ENCODE results near the gene ILF2. TPM values are rescaled to one million over a fixed set of nuclear protein-coding genes. Genes with fewer than 3 reads are reported as not detected.

The ILF2 gene
- total and polyA plus RNA-seq, 2 of the 13 experiments (the other 11 are each of a cell fraction or from before 2014, with no cell fraction given) = 292 to 366 TPM

DNA sequence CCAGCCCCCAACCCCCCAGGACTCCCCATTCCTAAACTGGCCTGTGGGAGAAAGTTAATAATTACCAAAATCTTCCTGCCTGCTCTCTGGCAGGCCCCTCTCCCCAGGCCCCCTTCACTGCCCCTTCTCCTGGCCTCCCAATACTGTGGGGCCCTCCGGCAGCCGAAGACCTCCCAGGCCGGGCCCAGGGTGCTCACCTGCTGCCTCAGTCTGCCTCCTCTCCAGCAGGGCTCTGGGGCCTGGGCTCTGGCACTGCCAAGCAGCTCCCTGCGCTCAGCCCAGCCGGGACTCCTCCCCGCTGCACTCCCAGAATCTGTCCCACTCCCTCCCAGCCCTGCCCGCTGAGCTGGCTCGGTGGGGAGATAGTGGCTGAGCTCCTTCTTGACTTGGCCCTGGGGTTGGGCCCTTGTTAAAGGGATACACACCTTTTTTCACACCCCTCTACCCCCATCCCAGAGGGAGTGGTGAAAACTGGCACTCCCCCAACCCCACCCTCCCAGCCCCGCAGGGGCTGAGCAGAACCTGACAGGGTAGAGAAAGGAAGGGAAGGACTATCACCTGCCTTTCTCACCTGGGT, 58.0 kb downstream of the ILF2 start, which contains the start of gene S100A16 (continued):
- TF ChIP-seq, protein P1, sequence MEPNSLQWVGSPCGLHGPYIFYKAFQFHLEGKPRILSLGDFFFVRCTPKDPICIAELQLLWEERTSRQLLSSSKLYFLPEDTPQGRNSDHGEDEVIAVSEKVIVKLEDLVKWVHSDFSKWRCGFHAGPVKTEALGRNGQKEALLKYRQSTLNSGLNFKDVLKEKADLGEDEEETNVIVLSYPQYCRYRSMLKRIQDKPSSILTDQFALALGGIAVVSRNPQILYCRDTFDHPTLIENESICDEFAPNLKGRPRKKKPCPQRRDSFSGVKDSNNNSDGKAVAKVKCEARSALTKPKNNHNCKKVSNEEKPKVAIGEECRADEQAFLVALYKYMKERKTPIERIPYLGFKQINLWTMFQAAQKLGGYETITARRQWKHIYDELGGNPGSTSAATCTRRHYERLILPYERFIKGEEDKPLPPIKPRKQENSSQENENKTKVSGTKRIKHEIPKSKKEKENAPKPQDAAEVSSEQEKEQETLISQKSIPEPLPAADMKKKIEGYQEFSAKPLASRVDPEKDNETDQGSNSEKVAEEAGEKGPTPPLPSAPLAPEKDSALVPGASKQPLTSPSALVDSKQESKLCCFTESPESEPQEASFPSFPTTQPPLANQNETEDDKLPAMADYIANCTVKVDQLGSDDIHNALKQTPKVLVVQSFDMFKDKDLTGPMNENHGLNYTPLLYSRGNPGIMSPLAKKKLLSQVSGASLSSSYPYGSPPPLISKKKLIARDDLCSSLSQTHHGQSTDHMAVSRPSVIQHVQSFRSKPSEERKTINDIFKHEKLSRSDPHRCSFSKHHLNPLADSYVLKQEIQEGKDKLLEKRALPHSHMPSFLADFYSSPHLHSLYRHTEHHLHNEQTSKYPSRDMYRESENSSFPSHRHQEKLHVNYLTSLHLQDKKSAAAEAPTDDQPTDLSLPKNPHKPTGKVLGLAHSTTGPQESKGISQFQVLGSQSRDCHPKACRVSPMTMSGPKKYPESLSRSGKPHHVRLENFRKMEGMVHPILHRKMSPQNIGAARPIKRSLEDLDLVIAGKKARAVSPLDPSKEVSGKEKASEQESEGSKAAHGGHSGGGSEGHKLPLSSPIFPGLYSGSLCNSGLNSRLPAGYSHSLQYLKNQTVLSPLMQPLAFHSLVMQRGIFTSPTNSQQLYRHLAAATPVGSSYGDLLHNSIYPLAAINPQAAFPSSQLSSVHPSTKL (CRISPR knock-in tag; IDR thresholded peaks at IDR 0.05) = peak; percentile 19; the same call in 1 of the 2 replicates
- TF ChIP-seq HCFC1 (IDR thresholded peaks at IDR 0.05; ENCODE audit: low read depth, low read length) = no peak
- TF ChIP-seq STAT5B (CRISPR knock-in tag; IDR thresholded peaks at IDR 0.05) = no peak
- no peak for TF ChIP-seq ZNF768 (CRISPR knock-in tag; IDR thresholded peaks at IDR 0.05)
- TF ChIP-seq SMARCE1 (IDR thresholded peaks at IDR 0.05; ENCODE audit: borderline replicate concordance) = no peak
- TF ChIP-seq NKX3-1 (CRISPR knock-in tag; IDR thresholded peaks at IDR 0.05) = 0 out of 2 replicates have a peak, but pooled peaks have one; percentile 59
- TF ChIP-seq ZSCAN29 (CRISPR knock-in tag; conservative IDR thresholded peaks at IDR 0.05) = 0 out of 2 replicates have a peak, but pooled peaks have one; percentile 35
- no peak for TF ChIP-seq ZNF672 (CRISPR knock-in tag; IDR thresholded peaks at IDR 0.05)
- no peak for TF ChIP-seq MXI1 (IDR thresholded peaks at IDR 0.05; ENCODE audit: borderline replicate concordance, low read depth, low read length)
- 0 out of 2 replicates have a peak, but pooled peaks have one; percentile 35 for TF ChIP-seq NRL (CRISPR knock-in tag; IDR thresholded peaks at IDR 0.05; ENCODE audit: borderline replicate concordance)
- TF ChIP-seq HDAC2 (CRISPR knock-in tag; IDR thresholded peaks at IDR 0.05) = peak; percentile 36; the same call in 1 of the 2 replicates
- TF ChIP-seq ZNF644 (CRISPR knock-in tag; IDR thresholded peaks at IDR 0.05; ENCODE audit: low read depth) = no peak
- TF ChIP-seq ASH2L (IDR thresholded peaks at IDR 0.05; ENCODE audit: insufficient read length, low read depth, low read length) = no peak
- TF ChIP-seq KDM5B (CRISPR knock-in tag; IDR thresholded peaks at IDR 0.05; ENCODE audit: borderline replicate concordance) = peak; percentile 62; the same call in 1 of the 2 replicates
- peak; percentile 52; the same call in 1 of the 2 replicates for TF ChIP-seq BRD4 (CRISPR knock-in tag; IDR thresholded peaks at IDR 0.05)
- TF ChIP-seq, protein P2, sequence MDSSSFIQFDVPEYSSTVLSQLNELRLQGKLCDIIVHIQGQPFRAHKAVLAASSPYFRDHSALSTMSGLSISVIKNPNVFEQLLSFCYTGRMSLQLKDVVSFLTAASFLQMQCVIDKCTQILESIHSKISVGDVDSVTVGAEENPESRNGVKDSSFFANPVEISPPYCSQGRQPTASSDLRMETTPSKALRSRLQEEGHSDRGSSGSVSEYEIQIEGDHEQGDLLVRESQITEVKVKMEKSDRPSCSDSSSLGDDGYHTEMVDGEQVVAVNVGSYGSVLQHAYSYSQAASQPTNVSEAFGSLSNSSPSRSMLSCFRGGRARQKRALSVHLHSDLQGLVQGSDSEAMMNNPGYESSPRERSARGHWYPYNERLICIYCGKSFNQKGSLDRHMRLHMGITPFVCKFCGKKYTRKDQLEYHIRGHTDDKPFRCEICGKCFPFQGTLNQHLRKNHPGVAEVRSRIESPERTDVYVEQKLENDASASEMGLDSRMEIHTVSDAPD (CRISPR knock-in tag; IDR thresholded peaks at IDR 0.05) = no peak
- TF ChIP-seq, protein P3, sequence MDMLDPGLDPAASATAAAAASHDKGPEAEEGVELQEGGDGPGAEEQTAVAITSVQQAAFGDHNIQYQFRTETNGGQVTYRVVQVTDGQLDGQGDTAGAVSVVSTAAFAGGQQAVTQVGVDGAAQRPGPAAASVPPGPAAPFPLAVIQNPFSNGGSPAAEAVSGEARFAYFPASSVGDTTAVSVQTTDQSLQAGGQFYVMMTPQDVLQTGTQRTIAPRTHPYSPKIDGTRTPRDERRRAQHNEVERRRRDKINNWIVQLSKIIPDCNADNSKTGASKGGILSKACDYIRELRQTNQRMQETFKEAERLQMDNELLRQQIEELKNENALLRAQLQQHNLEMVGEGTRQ (IDR thresholded peaks at IDR 0.05; ENCODE audit: low read depth, low read length) = no peak
- TF ChIP-seq, protein P3 (CRISPR knock-in tag; IDR thresholded peaks at IDR 0.05; ENCODE audit: borderline replicate concordance) = no peak
- TF ChIP-seq, protein P4, sequence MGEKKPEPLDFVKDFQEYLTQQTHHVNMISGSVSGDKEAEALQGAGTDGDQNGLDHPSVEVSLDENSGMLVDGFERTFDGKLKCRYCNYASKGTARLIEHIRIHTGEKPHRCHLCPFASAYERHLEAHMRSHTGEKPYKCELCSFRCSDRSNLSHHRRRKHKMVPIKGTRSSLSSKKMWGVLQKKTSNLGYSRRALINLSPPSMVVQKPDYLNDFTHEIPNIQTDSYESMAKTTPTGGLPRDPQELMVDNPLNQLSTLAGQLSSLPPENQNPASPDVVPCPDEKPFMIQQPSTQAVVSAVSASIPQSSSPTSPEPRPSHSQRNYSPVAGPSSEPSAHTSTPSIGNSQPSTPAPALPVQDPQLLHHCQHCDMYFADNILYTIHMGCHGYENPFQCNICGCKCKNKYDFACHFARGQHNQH (CRISPR knock-in tag; IDR thresholded peaks at IDR 0.05) = peak; percentile 71; the same call in 1 of the 2 replicates
- peak; percentile 79 for TF ChIP-seq ZNF746 (CRISPR knock-in tag; IDR thresholded peaks at IDR 0.05)
- peak; percentile 55 for TF ChIP-seq TAF1 (CRISPR knock-in tag; IDR thresholded peaks at IDR 0.05)
- no peak for TF ChIP-seq JUNB (CRISPR knock-in tag; IDR thresholded peaks at IDR 0.05; ENCODE audit: borderline replicate concordance)
- 0 out of 2 replicates have a peak, but pooled peaks have one; percentile 24 for TF ChIP-seq ZNF274 (CRISPR knock-in tag; IDR thresholded peaks at IDR 0.05)
- no peak for TF ChIP-seq PLRG1 (conservative IDR thresholded peaks at IDR 0.05)
